ENCODE data around the gene SLC35E1.

- TF ChIP-seq CTCF (IDR thresholded peaks at IDR 0.05 in 8 of 11, conservative IDR thresholded peaks at IDR 0.05 in 3 of 11) = no peak
- TF ChIP-seq POLR2AphosphoS5 (IDR thresholded peaks at IDR 0.05) = no peak
- no peak for TF ChIP-seq POLR2A (IDR thresholded peaks at IDR 0.05)
These were observed 14.3 kb upstream of the SLC35E1 start for GRCh38 chr19:16586477-16586871.

Data from spleen (tissue), 7 donors.